CD4-positive, alpha-beta T cell treated with Interleukin-15 for 4 hours (primary cell): Measurements from ENCODE around the gene SLC46A1.

Source experiments
- DNase-seq: peaks from one replicate; pipeline ENCODE4 v3.0.0-alpha.2; 2020; ENCODE audit warnings: low spot score

Gene SLC46A1

DNA sequence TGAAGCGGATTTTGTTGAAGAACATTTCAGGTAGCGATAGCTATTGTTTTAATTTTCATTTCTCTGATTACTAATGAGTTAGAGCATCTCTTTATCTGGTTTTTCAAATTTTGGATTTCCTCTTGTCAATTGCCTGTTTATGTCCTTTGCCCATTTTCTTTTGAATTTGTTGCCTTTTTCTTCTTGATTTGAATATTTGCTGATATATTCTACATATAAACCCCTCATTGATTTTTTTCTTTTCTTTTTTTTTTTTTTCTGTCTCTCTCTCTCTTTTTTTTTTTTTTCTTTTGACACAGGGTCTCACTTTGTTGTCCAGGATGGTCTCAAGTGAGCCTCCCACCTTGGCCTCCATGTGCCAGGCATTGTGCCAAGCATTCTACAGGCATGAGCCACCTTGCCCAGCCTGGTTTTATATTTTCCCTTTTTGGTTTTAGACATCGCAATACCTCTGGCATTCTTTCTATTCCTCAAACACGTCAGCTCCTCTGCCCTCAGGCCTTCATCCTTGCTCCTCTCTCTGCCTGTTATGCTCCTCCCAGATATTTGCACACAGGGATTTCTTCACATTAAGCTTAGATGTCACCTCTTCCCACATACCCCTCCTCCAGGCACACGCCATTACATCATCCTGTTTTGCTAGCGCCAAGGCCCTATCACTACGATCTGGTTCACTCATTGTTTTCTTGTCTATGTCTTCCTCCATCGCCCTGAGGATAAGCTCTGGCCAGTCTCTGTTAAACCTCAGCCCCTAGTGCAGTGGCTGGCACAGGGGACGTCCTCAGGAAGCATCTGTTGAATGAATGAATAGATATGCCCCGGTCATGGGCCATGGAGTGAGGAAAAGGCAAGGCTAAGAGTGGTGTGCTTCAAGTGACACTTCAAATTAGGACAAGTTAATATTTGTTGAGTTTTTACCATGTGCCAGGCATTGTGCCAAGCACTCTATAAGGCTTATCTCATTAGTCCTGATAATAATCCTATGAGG is 25.9 kb downstream of the SLC46A1 start:
- no peak for DNase-seq

DNA sequence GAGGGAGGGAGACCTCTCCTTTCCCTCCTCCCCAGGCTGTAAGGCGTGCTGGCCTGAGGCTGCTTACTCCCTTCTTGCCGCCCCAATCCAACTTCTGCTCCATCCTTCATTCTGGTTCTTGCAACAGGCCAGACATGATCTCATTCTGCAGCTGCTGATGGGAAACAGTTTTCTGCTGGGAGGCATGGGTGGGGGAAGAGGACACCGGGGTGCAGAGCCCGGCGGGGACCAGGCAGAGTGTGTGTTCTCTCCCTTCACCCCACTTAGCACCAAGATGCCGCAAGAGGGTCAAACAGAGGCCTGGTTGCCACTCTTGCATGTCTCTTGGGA is 33.1 kb downstream of the SLC46A1 start:
- no peak for DNase-seq

DNA sequence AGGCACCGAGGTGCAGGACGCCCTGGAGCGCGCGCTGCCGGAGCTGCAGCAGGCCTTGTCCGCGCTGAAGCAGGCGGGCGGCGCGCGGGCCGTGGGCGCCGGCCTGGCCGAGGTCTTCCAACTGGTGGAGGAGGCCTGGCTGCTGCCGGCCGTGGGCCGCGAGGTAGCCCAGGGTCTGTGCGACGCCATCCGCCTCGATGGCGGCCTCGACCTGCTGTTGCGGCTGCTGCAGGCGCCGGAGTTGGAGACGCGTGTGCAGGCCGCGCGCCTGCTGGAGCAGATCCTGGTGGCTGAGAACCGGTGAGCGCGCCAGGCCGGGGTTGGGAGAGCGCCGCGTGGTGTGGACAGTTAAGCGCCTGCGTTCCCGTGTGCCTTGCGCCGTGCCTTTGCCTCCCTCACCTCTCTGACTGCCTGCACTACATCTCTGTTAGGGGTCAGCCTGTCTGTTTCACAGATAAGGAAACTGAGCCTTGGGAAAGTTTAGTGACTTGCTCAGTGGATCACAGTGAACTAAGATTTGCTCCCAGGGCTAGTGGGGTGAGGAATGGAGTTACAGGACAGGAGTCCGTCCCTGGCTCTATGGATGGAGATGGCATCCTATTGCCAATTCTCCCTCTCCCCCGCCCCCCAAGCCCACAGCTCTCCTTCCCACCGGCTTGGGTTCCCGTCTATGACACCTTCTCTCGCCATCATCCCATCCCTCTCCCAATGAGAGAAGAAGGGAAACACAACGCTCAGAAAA is 33.6 kb downstream of the SLC46A1 start:
- no peak for DNase-seq

DNA sequence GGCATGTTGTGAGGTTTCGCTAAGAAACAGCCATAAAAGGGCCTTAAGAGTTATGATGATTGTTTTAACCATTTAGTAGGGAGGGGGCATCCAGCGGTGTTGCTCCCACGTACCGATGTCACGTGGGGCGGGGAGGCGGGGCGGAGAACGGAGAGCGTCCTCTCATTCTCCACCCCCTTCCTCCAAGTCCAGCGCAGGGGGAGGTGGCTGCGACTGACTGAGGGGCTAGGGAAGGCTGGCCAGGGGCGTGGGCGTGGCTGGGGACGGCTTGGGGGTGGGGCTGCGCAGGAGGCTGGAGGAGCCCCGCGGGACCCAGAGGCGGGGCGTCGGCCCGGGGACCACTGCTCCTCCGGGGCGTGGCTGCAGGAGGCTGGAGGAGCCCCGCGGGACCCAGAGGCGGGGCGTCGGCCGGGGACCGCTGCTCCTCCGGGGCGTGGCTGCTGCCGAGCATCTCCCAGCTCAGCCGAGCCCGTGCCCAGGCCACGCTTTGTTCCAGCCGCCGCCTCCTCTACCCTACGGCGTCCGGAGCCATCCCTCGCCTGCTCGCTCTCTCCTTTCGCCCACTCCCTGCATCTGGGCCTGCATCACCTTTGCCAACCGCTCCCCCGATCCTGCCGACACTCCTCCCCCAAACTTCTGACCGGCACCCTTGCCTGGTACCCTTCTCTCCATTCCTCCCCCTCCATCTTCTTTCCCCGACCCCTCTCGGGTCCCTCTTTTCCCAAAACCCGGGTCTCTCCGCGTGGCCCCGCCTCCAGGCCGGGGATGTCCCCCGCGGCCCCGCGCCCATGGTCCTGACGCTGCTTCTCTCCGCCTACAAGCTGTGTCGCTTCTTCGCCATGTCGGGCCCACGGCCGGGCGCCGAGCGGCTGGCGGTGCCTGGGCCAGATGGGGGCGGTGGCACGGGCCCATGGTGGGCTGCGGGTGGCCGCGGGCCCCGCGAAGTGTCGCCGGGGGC is 34.5 kb downstream of the SLC46A1 start, which contains the start of gene SARM1:
TSS of gene SARM1 (plus strand) at position 450 of the 958 bp plus-strand sequence. CDS start at position 789, 339 bp downstream.
- DNase-seq: peak; percentile 91

DNA sequence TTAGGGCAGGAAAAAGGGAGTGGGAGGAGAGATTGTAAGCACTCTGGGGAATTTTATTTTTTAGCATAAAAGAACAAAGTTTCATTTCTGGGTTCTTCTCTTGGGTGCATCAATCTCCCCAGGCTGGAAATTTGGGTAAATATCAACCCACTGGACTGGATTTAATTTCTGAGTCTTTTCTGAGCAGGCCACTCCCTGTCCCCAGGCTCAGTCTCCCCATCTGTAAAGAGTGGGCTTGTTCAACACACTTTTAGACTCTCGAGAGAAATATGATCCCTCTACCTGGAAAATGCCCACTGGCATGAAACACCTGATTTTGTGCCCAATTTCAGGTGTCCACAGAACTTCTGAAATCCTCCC is 35.3 kb downstream of the SLC46A1 start:
- no peak for DNase-seq

DNA sequence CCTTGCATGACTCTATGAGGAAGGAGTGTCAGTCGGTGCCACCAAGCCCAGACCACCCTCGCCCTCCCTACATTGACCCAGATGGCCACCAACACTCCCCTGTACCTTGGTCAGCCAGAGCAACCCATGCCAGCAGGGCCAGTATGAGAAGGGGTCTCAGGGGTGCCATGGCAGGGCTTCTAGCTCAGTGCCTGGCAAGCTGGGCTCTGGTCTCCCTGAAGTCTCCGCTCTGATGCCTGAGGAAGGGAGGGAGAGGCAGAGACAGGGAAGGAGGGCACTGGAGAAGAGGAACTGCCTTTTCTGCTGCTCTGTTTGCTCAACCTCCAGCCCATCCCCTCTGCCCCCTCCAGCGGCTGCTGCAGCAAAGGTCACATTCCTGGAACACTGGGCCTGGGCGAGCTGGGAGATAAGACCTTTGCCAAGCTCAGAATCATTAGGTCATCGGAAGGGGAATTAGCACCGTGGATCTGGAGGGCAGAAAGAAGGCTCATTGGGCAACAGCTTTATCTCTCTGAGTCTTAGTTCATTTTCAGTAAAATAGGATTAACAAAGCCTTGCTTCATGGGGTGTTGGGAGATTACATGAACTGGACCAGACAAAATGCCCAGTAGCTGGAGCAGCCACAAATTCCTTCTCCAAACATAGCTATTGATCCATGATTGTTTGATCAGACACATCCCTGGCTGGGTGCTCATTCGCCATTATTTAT is 35.8 kb downstream of the SLC46A1 start, which contains the start of gene VTN:
TSS of gene VTN (minus strand) at position 273 of the 709 bp plus-strand sequence. CDS start at position 169, 104 bp downstream.
- no peak for DNase-seq

DNA sequence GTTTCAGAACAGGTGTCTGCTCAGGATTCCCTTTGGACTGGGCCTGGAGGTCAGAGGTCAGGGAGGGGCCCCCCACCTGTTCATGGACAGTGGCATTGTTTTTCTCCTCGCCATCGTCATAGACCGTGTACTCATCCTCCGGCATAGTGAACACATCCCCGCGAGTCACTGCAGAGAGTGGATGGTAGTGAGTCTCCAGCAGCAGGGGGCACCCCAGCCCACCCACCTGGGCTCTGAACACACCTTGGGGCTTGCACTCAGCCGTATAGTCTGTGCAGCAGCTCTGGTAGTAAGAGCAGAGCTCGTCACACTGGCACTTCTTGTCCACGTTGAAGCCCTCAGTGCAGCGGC is 36.4 kb downstream of the SLC46A1 start:
- no peak for DNase-seq

DNA sequence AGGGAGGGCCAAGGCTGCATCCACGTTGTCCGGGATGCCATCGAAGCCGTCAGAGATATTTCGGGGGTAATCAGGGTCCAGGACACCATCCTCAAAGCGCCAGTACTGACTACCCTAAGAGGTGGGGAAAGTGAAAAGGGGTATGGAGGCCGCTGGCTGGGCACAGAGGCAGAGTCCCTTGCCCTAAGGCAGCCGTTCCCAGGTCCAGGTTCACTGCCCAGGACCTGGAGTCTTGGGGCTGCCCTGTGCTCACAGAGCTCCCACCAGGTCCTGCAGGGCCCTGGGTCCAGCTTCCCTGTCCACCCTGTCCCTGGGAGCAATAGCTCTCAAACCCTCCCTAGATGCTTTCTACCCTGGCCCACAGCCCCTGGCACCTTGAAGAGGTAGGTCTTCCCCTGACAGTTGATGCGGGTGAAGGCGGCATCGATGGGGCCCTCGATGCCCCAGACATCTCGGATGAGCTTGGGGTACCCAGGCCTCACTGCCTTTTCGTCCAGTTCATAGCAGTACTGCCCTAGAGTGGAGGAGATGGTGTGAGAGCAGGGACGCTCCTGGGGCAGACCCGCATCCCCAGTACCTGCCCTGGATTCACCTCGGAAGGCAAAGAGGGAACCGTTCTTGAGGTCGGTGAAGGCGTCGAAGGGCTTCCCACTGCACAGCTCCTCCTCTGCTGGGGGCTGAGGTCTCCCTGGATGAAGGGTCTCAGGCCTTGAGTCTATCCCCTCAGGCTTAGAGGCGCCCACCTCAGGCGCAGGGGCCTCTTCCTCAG is 36.9 kb downstream of the SLC46A1 start:
- no peak for DNase-seq

DNA sequence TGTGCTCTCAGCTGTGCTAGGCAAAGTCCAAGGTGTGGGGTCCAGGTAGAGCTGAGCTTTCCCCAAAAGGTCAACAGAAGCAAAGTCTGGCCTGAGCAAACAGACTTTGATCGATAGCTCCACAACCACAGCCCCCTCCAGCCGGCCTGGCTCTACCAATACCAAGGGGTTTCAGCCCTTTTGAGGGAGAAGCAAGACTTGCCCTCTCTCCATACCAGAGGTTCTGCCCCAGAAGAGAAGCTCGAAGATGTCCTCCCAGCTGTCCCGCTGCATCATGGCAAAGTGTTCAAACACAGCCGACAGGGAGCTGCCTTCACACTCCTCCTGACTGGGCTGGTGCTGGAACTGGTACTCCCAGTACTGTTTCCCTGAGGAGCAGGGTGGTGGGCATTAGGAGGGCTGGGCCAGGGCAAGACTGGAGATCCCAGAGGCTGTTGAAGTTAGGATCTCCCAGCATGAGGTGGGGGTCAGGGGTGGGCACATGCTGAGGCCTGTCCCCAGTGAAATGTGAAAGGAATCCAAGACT is 37.6 kb downstream of the SLC46A1 start:
- no peak for DNase-seq

DNA sequence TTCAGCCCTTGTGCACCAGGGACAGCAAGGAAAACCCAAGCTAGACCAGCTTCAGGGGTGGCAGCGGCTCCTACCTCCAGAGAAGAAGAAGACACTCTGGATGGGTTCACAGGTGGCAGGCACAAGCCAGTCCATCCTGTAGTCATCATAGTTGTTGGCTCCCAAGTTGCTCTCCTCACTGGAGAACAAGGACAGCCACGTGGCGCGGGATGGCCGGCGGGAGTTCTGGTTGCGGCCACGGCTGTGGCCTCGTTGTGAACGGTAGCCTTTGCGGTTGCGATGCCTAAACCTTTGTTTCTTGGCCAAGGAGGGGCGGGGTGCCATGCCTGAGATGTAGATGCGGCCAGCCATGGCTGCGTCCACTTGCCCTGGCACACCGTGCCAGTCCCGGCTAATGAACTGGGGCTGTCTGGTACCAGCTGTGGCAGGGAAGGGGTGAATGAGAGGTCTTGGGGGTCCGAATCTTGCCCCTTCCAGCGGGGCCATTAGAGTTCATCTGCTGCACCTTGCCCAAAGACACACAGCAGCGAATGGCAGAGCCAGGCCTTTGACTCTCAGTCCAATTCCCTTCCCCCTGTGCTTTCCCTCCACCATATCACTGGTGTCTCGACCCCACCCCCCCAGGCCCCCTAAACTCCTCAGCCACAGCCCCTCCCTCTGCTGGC is 38.2 kb downstream of the SLC46A1 start:
- DNase-seq: no peak

DNA sequence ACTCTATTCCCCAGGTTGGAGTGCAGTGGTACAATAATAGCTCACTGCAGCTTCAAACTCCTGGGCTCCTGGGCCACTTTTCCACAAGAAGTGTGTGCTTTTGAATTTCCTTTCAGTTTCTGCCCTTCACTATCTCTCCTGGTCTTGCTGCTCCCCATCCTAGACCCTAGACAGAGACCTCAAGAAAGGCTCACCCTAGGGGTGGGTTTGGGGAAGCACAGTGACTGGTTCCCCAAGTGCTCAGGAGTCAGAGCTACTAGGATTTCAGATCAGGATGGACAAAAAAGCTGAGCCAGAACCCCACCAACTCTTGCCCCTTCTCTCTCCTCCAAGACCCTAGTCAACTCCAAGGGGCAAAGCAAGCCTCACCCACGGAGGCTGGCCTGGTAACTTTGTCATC is 39.4 kb downstream of the SLC46A1 start:
- DNase-seq: no peak

DNA sequence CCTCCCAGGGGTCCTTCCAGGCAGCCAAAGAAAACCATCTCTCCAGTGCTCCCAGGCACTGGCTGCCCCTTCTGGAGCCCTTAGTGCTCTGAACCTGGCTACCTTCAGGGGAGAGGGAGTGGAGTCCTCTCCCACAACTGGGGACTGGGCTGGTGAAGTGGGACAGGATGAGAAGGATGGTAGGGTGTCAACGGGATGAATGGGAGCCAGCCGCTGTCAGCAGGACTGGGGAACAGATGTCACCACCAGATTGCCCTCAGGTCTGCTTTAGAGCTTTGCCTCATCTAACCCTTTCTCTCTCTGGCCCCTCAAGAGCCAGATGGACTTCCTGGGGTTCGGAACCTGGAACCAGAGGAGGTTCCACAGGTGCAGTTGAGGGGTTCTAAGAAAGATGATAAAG is 40.5 kb downstream of the SLC46A1 start:
- DNase-seq: no peak

DNA sequence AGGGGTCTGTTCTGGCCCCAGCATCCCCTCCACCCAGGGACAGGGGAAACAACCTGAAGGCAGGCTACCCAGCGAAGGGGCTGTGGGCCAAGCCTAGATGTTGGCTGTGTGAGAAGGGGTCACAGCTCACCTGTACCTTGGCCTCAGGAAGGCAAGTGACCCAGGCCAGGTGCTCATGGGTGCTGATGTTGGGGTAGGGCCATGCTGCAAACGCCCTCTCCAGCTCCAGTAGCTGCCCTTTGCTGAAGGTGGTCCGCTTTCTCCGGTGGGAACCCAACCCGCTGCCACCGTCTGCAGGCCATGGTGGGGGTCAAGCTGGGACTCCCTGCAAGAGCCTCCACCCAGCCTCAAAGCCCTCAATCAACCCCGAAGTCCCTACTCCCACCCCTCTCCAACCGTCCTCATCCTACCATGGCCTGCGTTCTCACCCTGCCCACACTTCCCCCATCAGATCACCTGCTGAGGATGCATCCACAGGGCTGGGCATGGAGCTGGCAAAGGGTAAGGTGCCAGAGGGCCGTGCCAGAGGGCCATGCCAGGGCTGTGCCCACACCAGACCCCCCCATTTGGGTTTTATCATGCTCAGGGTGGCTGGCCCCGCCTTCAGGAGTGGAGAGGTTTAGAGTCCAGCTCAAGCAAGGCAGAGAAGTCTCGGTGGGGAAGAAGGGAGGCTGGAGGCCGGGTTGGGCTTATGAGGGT is 41.2 kb downstream of the SLC46A1 start, which contains the start of gene SEBOX:
TSS of gene SEBOX (minus strand) at position 535 of the 699 bp plus-strand sequence. CDS start at position 487, 48 bp downstream.
- DNase-seq: no peak

DNA sequence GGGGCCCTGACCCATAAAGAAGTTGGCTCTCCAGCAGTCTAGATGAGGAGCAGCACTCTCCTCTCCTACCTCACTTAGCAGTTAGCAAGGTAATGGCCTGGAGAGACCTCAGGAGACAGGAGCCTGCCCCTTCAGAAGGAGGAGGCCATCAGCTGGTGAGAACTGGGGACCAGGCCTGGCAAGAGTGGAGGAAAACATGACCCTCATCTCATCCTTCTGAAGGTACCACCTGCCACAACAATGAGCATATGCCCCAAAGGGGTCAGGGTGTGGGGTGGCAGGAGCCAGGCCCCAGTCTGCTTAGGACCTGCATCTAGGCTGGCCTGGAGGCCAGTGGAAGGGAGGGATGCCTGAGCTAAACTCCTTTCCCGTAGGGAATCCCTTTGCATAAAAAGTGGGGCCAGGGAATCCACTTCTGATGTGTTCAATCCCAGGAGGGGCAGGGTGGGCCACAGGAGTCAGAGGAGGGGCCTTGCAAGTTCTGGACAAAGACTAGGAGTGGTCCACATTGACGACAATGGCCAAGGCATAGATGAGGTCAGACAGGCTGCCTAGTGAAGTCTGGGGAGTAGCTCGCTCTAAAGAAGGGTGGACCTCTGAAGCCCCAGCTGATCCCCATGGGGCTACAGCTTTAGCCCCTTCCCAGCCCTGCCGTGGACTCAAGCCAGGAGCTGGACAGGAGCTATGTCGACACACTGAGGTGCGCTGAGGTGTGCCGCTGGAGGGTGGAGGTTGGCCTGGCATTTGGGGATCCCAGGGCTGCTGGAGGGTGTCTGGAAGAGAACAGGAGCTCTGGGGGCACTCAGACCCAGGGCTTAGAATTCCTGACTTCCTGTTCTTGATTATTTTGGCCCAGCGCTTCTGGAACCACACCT is 42.0 kb downstream of the SLC46A1 start:
- DNase-seq: no peak

DNA sequence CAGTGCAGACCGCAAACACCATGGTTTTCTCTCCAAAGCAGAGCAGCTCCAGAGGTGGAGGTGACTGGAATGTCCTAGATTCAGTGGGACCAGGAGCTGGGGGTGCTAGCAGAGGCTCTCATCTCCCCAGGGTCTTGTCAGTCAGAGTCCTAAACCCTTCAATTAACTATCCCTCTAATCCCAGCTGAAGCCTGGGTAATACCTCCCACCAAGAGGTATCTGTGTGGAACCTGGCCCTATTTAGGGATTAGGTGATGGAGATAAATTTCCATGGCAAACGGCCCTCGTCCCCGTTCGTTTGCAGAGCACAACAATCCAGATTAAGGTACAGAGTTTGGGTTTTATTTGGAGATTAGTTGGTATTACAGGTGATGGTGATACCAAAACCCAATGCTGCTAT is 42.8 kb downstream of the SLC46A1 start:
- no peak for DNase-seq

DNA sequence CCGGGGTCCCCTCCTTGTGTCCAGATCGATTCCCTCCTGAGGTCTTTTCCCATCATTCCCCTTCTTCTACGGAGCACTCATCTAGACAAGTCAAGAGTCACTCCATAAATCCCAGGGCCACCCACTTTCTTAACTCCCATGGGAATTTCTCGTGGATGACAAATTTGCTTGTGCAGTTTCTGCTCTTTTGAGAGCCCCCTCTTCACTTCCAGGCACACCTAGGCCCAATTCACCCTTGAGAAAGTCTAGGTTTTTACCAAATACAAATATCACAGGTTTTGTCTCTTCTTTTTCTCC is 48.2 kb downstream of the SLC46A1 start:
- no peak for DNase-seq

DNA sequence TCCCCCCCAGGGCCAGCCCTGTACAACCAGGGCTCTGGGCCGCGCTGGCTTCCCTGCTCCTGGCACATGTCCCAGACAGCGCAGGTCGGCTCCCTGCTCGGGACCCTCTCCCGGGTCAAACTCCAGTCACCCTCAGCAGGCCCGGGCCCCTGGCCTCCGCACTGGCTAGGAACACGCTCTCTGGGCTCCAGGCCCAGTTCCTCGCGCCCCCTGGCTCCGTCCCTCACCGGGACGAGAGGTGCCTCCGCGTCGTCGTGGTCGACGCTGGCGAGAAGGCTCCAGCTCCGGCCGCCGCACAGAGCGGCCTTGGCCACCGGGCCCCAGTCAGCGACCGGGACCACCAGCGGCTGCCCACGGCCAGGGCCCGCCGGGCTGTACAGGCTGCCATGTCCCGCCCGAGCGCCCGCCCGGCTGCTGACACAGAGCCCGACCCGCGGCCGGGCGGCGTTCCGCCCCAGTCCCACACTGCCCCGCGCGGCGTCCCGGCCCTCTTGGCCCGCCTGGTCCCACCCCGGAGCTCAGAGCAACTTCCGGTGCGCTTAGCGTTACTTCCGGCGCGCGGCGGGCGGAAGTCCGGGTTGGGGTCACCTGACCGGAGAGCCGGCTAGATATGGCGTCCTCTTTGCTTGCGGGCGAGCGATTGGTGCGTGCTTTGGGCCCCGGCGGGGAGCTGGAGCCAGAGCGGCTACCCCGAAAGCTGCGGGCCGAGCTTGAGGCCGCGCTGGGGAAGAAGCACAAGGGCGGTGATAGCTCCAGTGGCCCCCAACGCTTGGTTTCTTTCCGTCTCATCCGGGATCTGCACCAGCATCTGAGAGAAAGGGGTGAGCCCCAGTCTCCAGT is 48.7 kb downstream of the SLC46A1 start, which contains the start of gene POLDIP2:
TSS of gene POLDIP2 (minus strand) at position 467 of the 840 bp plus-strand sequence. CDS start at position 388, 79 bp downstream.
- DNase-seq: peak; percentile 96
